Measurements from ENCODE around the gene SFTA2.
"Not testable (repeated sequence)": the region's sequence is repeated elsewhere in the genome, so short reads cannot be mapped to it uniquely, and the experiment has no call there.

SFTA2 gene

GRCh38 chr6:30912746-30913520 is 19.0 kb downstream of the SFTA2 start:
- DNase-seq: no peak

GRCh38 chr6:30910473-30910872 is 21.5 kb downstream of the SFTA2 start:
- DNase-seq: not testable (repeated sequence)

GRCh38 chr6:30908700-30909099 is 23.3 kb downstream of the SFTA2 start:
- DNase-seq: no peak

GRCh38 chr6:30907758-30908591 is 24.0 kb downstream of the SFTA2 start, which contains the start of gene GTF2H4:
GTF2H4 (plus strand) TSS chr6:30908207.
- peak; percentile 98 for DNase-seq

GRCh38 chr6:30907290-30907757 is 24.6 kb downstream of the SFTA2 start:
- DNase-seq: not testable (repeated sequence)

- DNase-seq: no peak
These were observed 28.7 kb downstream of the SFTA2 start for GRCh38 chr6:30903236-30903635.

- DNase-seq: no peak
These were observed 29.3 kb downstream of the SFTA2 start for GRCh38 chr6:30902709-30903108.

- not testable (repeated sequence) for DNase-seq
These were observed 29.8 kb downstream of the SFTA2 start for GRCh38 chr6:30902196-30902595.

GRCh38 chr6:30901436-30901835 is 30.5 kb downstream of the SFTA2 start:
- no peak for DNase-seq

- DNase-seq: no peak
These were observed 31.0 kb downstream of the SFTA2 start for GRCh38 chr6:30900863-30901417.

GRCh38 chr6:30898750-30899360 is 33.1 kb downstream of the SFTA2 start:
- DNase-seq: no peak

- no peak for DNase-seq
These were observed 34.1 kb downstream of the SFTA2 start for GRCh38 chr6:30897882-30898281.

- no peak for DNase-seq
These were observed 35.4 kb downstream of the SFTA2 start for GRCh38 chr6:30896541-30896940.

- DNase-seq: no peak
These were observed 36.6 kb downstream of the SFTA2 start for GRCh38 chr6:30895343-30895742.

GRCh38 chr6:30894935-30895334 is 37.0 kb downstream of the SFTA2 start:
- DNase-seq: no peak

GRCh38 chr6:30894381-30894780 is 37.6 kb downstream of the SFTA2 start:
- DNase-seq: no peak

- DNase-seq: no peak
These were observed 38.3 kb downstream of the SFTA2 start for GRCh38 chr6:30893666-30894065.

GRCh38 chr6:30893001-30893591 is 38.9 kb downstream of the SFTA2 start:
- no peak for DNase-seq

- DNase-seq: peak; percentile 57
These were observed 40.0 kb downstream of the SFTA2 start for GRCh38 chr6:30891816-30892538.

GRCh38 chr6:30891450-30891723 is 40.6 kb downstream of the SFTA2 start:
- DNase-seq: no peak

- DNase-seq: peak; percentile 34
These were observed 41.1 kb downstream of the SFTA2 start for GRCh38 chr6:30890646-30891449.
